NCI-H2081 (cell line): Measurements from ENCODE around the gene ST7.

Experiments
- DNase-seq, 2 experiments: peaks; one replicate each; lab custom pipeline; 2025; lab: John Stamatoyannopoulos, UW

ST7 gene

GRCh38 chr7:117008886-117009531 lies 55.7 kb downstream of the ST7 start:
- DNase-seq = no peak

GRCh38 chr7:117009705-117010361 lies 56.5 kb downstream of the ST7 start:
- DNase-seq = no peak

GRCh38 chr7:117010375-117011133 lies 57.3 kb downstream of the ST7 start:
- DNase-seq = no peak

- no peak for DNase-seq
These were observed 58.3 kb downstream of the ST7 start for GRCh38 chr7:117011419-117012260.

- DNase-seq = no peak
These were observed 59.0 kb downstream of the ST7 start for GRCh38 chr7:117012284-117012683.

- DNase-seq = peak in 1 of 2 experiments; percentile 19
These were observed 59.4 kb downstream of the ST7 start for GRCh38 chr7:117012696-117013095.

GRCh38 chr7:117014099-117014656 lies 60.9 kb downstream of the ST7 start:
- no peak for DNase-seq

- peak in 1 of 2 experiments; percentile 46 for DNase-seq
These were observed 61.4 kb downstream of the ST7 start for GRCh38 chr7:117014673-117015133.

GRCh38 chr7:117015258-117016184 lies 62.2 kb downstream of the ST7 start:
- DNase-seq = no peak

GRCh38 chr7:117017017-117017451 lies 63.7 kb downstream of the ST7 start:
- no peak for DNase-seq

- no peak for DNase-seq
These were observed 64.5 kb downstream of the ST7 start for GRCh38 chr7:117017702-117018266.

- no peak for DNase-seq
These were observed 65.4 kb downstream of the ST7 start for GRCh38 chr7:117018713-117019112.

- DNase-seq = no peak
These were observed 66.0 kb downstream of the ST7 start for GRCh38 chr7:117019287-117019686.

- DNase-seq = peak; percentile 95 to 98
These were observed 66.7 kb downstream of the ST7 start for GRCh38 chr7:117019786-117020590.

- DNase-seq = peak; percentile 21 to 65
These were observed 67.3 kb downstream of the ST7 start for GRCh38 chr7:117020591-117020973.

- no peak for DNase-seq
These were observed 68.1 kb downstream of the ST7 start for GRCh38 chr7:117021366-117021765.

- DNase-seq = no peak
These were observed 68.7 kb downstream of the ST7 start for GRCh38 chr7:117021986-117022385.

- DNase-seq = no peak
These were observed 70.1 kb downstream of the ST7 start for GRCh38 chr7:117023325-117023854.

GRCh38 chr7:117024811-117025210 lies 71.5 kb downstream of the ST7 start:
- no peak for DNase-seq
